GM13976 (cell line): ENCODE results near the gene CWC27.
A peak's percentile ranks its signal among the peaks of the same experiment; 100 is the strongest.
"Not testable (repeated sequence)": the region's sequence is repeated elsewhere in the genome, so short reads cannot be mapped to it uniquely, and the experiment has no call there.

Experiments
- DNase-seq: peaks from one replicate; pipeline ENCODE4 v3.0.0; 2012; ENCODE audit warnings: low spot score
- in situ Hi-C: fragments of 300-500 bp; cut with MboI; formaldehyde crosslinking; loops from one replicate; pipeline ENCODE4 v1.12.0; 2022; ENCODE audit warnings: low sequenced_read_pairs, mixed read lengths, inconsistent platforms; ENCODE audit not compliant: unreplicated experiment
- TF ChIP-seq, protein P1 (sequence below): IDR thresholded peaks from 2 replicates; pipeline ENCODE4 v1.5.1; 2012; ENCODE audit warnings: borderline replicate concordance, mild to moderate bottlenecking; ENCODE audit not compliant: insufficient read depth; ENCODE audit errors: extremely low read depth, missing control alignments, control extremely low read depth

Gene CWC27

DNA sequence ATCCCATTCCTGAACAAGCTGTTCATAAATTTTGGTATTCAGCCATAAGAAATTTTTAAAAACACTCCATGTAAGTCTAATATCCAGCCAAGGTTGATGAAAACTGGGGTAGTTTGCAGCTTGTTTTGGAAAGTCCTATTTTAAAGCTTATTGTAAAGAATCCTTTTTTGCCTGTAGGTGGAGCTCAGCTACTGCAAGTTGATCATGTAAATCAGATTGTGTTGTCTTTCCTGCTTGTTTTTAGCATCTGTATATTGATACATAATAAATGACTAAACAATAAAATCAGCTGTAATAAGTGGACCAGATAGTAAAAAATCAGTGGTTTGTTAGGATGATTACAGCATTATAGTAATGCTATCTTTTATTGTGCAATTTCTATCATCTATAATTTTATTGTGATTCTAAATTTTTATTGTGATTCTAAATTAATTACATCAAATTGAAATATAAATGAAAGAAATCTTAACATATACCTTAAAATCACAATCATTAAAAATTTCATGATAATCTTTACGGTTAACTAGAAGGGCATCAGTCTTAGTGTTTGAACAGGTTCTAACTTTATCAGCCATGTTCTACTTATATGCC, 42.4 kb downstream of the CWC27 start:
- in situ Hi-C loops: loop anchor here (5.0 to 25.0 kb wide), 2 partner anchors 276 to 671 kb away; partner anchors contain the start of gene ADAMTS6
- DNase-seq: peak; percentile 16
- TF ChIP-seq, protein P1, sequence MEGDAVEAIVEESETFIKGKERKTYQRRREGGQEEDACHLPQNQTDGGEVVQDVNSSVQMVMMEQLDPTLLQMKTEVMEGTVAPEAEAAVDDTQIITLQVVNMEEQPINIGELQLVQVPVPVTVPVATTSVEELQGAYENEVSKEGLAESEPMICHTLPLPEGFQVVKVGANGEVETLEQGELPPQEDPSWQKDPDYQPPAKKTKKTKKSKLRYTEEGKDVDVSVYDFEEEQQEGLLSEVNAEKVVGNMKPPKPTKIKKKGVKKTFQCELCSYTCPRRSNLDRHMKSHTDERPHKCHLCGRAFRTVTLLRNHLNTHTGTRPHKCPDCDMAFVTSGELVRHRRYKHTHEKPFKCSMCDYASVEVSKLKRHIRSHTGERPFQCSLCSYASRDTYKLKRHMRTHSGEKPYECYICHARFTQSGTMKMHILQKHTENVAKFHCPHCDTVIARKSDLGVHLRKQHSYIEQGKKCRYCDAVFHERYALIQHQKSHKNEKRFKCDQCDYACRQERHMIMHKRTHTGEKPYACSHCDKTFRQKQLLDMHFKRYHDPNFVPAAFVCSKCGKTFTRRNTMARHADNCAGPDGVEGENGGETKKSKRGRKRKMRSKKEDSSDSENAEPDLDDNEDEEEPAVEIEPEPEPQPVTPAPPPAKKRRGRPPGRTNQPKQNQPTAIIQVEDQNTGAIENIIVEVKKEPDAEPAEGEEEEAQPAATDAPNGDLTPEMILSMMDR: peak; percentile 43

DNA sequence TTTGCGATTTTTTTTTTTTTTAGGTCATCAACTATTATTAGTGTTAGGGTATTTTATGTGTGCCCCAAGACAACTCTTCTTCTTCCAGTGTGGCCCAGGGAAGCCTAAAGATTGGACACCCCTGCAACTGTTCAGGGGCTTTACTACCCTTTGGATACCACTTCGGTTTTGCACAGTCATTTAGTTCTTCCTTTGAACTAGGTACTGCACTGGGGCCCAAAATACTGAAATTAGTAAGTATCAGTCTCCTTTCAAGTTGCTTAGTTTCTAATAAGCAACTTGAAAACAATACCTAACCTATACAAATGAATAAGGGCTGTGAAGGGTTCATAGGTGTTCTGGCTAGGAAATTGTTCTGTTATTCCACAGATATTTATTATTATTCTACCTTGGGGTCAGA, 45.3 kb downstream of the CWC27 start:
- peak; percentile 10 for DNase-seq
- TF ChIP-seq, protein P1: no peak
- in situ Hi-C loops: loop anchor here (5.0 to 25.0 kb wide), 2 partner anchors 273 to 668 kb away; partner anchors contain the start of gene ADAMTS6

DNA sequence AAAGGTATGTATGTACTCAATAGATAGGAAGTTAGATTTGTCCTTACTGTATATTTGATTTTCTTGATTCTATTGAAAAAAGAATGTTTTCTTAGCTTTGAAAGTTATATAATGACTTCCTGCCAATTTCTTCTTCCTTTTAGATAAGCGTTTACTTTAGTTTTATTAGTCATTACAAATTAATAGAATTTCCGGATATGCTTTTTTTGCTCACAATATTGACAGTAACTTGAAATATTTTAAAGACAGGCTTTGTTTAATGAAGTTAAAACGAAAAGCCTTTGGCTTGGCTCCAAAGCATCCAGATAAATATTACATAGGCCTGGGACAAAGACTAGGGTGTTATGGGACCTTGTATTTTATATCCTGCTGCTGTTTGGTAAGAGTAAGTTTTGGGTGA, 49.5 kb downstream of the CWC27 start:
- TF ChIP-seq, protein P1: no peak
- no peak for DNase-seq
- in situ Hi-C loops: loop anchor here (25.0 kb wide), 1 partner anchor 269 kb away; no protein-coding TSS in a partner anchor

DNA sequence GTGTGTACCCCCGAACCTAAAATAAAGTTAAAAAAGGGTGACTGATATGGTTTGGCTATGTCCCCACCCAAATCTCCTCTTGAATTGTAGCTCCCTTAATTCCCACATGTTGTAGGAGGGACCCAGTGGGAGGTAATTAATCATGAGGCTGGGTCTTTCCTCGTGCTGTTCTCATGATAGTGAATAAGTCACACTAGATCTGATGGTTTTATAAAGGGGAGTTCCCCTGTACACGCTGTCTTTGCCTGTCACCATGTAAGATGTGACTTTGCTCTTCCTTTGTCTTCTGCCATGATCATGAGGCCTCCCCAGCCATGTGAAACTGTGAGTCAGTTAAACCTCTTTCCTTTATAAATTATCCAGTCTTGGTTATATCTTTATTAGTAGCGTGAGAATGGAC, 50.6 kb downstream of the CWC27 start:
- not testable (repeated sequence) for DNase-seq
- in situ Hi-C loops: loop anchor here (25.0 kb wide), 1 partner anchor 268 kb away; no protein-coding TSS in a partner anchor

DNA sequence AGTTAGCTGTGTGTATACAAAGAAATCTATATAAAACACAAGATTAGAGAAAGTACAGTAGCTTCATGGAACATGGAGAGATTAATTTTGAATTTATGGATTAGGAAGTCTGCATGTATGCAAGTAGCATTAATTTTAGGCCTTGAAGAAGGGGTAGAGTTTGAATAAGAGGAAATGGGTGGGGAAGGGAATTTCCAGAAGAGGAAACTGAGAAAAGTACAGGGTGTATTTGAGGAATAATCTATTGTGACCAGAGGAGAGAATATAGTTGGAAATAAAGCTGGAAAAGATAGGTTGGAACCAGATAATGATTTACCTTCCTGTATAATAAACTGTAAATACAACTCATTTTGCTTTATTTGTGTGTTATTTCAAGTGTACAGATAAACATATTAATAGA, 53.6 kb downstream of the CWC27 start:
- DNase-seq: no peak
- in situ Hi-C loops: loop anchor here (25.0 kb wide), 1 partner anchor 265 kb away; no protein-coding TSS in a partner anchor
- TF ChIP-seq, protein P1: no peak

DNA sequence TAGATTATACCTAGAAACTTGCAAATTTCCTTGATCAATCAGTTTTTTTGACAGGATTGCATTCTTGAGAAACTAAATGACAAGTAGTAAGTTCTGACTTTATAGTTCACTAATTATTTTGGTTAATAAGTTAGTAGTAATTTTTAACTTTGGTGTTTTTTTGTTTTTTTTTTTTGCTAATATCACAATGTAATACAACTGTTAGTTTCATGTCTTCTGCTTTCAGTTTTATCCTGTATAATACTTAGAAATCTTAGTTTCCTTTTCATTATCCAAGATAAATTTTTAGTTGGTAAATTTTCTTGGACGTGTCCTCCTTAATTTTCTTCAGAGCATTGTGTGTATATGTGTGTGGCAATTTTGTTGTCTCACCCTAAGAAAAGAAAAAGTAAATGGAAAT, 57.8 kb downstream of the CWC27 start:
- in situ Hi-C loops: no loop called here
- DNase-seq: no peak
- TF ChIP-seq, protein P1: no peak

DNA sequence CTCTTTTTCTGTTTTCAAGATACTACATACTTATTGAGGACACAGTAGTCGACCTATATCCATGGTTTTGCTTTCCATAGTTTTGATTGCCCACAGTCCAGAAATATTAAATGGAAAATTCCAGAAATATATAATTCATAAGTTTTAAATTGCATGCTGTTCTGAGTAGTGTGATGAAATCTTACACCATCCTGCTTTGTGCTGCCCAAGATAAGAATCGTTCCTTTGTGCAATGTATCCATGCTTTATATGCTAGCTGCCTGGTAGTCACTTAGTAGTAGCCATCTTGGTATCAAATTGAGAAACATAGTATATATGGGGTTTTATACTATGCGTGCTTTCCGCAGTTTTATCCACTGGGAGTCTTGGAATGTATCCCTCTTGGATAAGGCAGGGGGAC, 59.0 kb downstream of the CWC27 start:
- in situ Hi-C loops: no loop called here
- TF ChIP-seq, protein P1: no peak
- no peak for DNase-seq

DNA sequence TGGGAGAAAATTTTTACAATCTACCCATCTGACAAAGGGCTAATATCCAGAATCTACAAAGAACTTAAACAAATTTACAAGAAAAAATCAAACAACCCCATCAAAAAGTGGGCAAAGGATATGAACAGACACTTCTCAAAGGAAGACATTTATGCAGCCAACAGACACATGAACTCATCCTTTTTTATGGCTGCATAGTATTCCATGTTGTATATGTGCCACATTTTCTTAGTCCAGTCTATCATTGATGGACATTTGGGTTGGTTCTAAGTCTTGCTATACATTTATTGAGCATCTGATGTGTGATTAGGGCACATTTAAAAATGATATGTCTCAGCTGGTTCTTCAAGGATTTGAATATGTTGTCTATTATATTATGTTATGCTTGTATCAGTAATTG, 61.9 kb downstream of the CWC27 start:
- in situ Hi-C loops, DNase-seq: not testable (repeated sequence)
